ENCODE measurements around the gene CACNA1G. TPM values are rescaled to one million over a fixed set of nuclear protein-coding genes. Genes with fewer than 3 reads are reported as not detected.

CACNA1G gene
- total and polyA plus RNA-seq, 8 donors = 0.50 to 38.2 (median 19.5) TPM

DNA sequence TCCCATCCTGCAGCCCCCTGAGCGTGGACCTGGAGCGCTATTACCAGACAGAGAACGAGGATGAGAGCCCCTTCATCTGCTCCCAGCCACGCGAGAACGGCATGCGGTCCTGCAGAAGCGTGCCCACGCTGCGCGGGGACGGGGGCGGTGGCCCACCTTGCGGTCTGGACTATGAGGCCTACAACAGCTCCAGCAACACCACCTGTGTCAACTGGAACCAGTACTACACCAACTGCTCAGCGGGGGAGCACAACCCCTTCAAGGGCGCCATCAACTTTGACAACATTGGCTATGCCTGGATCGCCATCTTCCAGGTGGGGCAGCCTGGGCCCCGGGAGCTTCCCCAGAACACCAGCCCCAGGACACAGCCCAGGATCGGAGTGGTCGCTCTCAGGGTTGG is 12.0 kb downstream of the CACNA1G start:
- Histone ChIP-seq H3K27ac (no peak overlapping the region), H3K4me3 (no peak overlapping the region), H3K27me3 (peaks cover 0 to 14% of the 10 kb centered on the region in 2 donors), H3K9me3 (no peaks in the 10 kb centered on the region), H3K4me1 (no peaks in the 10 kb centered on the region), H3K36me3 (no peaks in the 10 kb centered on the region)
- no peak for ATAC-seq
- TF ChIP-seq, protein P1, sequence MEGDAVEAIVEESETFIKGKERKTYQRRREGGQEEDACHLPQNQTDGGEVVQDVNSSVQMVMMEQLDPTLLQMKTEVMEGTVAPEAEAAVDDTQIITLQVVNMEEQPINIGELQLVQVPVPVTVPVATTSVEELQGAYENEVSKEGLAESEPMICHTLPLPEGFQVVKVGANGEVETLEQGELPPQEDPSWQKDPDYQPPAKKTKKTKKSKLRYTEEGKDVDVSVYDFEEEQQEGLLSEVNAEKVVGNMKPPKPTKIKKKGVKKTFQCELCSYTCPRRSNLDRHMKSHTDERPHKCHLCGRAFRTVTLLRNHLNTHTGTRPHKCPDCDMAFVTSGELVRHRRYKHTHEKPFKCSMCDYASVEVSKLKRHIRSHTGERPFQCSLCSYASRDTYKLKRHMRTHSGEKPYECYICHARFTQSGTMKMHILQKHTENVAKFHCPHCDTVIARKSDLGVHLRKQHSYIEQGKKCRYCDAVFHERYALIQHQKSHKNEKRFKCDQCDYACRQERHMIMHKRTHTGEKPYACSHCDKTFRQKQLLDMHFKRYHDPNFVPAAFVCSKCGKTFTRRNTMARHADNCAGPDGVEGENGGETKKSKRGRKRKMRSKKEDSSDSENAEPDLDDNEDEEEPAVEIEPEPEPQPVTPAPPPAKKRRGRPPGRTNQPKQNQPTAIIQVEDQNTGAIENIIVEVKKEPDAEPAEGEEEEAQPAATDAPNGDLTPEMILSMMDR (IDR thresholded peaks at IDR 0.05) = no peak
- no peak for DNase-seq
- intact Hi-C loops (cut with DNase I) = no loop called here

DNA sequence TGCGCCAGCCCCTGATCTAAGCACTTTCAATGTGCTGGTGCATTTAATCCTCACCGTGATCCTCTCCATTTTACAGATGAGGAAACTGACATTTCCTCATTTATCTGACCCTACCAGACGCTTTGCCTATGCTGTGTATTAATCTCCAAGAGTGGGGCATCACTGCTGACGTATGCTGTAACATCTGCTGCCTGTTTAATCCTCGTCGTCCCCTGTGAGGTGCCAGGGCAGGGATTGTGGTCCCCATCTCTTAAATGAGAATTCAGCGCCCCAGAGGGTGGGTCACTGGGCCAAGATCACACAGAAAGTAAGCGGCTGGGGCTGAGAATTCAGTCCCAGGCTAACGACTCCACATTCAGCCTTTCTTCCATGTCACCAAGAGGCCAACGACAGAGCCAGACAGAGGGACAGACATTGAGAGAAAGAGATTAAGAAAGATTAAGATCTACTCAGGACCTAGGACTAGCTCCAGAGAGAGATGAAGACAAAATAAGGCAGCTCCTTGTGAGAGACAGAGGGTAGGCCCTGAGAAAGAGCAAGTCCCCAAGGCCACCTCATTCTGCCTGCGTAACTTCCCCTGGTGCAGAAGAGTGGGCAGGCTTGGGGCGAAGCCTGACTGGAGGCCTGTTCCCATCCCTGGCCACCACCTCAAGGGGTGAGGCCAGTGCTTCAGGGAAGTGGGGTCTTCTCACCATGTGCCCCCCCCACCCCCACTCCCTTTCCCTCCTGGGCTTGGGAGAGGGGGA is 13.5 kb downstream of the CACNA1G start:
- no peaks in the 10 kb centered on the region for H3K4me1 ChIP-seq
- H3K27me3 ChIP-seq = peaks cover 0 to 23% of the 10 kb centered on the region in 2 donors
- no peak overlapping the region for H3K27ac ChIP-seq
- DNase-seq = no peak
- no peak for ATAC-seq
- no peaks in the 10 kb centered on the region for H3K36me3 ChIP-seq
- intact Hi-C loops (cut with DNase I) = no loop called here
- H3K4me3 ChIP-seq = no peak overlapping the region
- TF ChIP-seq, protein P1 (IDR thresholded peaks at IDR 0.05) = no peak
- H3K9me3 ChIP-seq = no peaks in the 10 kb centered on the region

DNA sequence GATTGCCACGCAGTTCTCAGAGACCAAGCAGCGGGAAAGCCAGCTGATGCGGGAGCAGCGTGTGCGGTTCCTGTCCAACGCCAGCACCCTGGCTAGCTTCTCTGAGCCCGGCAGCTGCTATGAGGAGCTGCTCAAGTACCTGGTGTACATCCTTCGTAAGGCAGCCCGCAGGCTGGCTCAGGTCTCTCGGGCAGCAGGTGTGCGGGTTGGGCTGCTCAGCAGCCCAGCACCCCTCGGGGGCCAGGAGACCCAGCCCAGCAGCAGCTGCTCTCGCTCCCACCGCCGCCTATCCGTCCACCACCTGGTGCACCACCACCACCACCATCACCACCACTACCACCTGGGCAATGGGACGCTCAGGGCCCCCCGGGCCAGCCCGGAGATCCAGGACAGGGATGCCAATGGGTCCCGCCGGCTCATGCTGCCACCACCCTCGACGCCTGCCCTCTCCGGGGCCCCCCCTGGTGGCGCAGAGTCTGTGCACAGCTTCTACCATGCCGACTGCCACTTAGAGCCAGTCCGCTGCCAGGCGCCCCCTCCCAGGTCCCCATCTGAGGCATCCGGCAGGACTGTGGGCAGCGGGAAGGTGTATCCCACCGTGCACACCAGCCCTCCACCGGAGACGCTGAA is 15.2 kb downstream of the CACNA1G start:
- Histone ChIP-seq H3K36me3 (no peaks in the 10 kb centered on the region), H3K4me1 (no peaks in the 10 kb centered on the region), H3K27me3 (peaks cover 0 to 39% of the 10 kb centered on the region in 2 donors), H3K9me3 (no peaks in the 10 kb centered on the region), H3K4me3 (no peak overlapping the region), H3K27ac (no peak overlapping the region)
- DNase-seq (no peak), ATAC-seq (no peak)
- intact Hi-C loops (cut with DNase I) = no loop called here
- TF ChIP-seq, protein P1 (IDR thresholded peaks at IDR 0.05) = no peak

DNA sequence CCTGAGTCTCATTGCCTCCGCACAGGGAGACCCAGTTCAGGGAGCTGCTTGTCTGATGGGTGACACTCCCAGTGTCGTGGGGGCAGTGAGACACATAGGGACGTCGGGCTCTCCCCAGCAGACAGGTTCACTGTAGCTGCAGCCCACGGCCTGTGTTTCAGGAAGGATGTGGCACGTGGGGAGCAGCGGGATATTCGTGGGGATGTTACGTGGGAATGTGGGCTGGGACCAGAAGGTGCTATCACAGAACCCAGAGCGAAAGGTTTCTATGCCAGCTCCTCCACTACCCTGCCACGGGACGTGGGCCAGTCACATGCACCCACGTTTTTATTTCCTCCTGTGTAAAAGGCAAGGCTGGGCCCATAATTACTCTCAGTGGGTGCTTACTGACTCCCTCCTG is 16.3 kb downstream of the CACNA1G start:
- H3K4me1 ChIP-seq = no peaks in the 10 kb centered on the region

DNA sequence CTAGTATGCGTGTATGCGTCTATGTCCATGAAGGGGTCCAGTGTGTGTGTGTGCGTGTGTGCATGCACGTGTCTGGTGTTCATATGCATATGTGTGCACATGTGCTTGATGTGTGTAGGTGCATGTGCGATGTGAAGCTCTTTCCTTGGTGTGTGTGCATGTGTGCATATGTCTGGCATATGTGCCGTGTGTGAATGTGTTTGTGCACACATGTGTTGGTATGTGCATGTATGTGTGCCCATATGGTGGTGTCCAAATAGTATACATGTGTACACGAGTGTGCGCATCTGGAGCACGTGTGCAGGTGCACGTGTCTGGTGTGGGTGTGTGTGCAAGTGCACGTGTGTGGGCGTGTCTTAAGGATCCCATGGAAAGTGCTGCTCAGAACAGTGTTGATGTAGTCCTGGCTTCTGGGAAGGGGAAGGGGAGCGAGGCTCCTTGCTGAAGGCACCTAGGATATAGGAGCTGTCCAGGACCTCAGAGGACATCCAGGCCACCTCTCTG is 17.0 kb downstream of the CACNA1G start:
- no peak for DNase-seq
- H3K4me3 ChIP-seq = no peak overlapping the region
- intact Hi-C loops (cut with DNase I) = no loop called here
- no peaks in the 10 kb centered on the region for H3K36me3 ChIP-seq
- no peaks in the 10 kb centered on the region for H3K9me3 ChIP-seq
- TF ChIP-seq, protein P1 (IDR thresholded peaks at IDR 0.05) = no peak
- no peaks in the 10 kb centered on the region for H3K4me1 ChIP-seq
- H3K27ac ChIP-seq = no peak overlapping the region
- H3K27me3 ChIP-seq = peaks cover 0 to 39% of the 10 kb centered on the region in 2 donors
- no peak for ATAC-seq

More for the DNA sequence above, 16.3 kb downstream of the CACNA1G start:
- Histone ChIP-seq H3K9me3 (no peaks in the 10 kb centered on the region), H3K27ac (no peak overlapping the region), H3K36me3 (no peaks in the 10 kb centered on the region), H3K4me3 (no peak overlapping the region), H3K27me3 (peaks cover 0 to 39% of the 10 kb centered on the region in 2 donors)
- intact Hi-C loops (cut with DNase I) = no loop called here
- TF ChIP-seq, protein P1 (IDR thresholded peaks at IDR 0.05) = no peak
- DNase-seq = no peak
- no peak for ATAC-seq

Measured in left lung (tissue), 10 donors.